Activated naive CD4-positive, alpha-beta T cell treated with anti-CD3 and anti-CD28 coated beads for 36 hours (primary cell): ENCODE data around the gene NODAL. TPM values are rescaled to one million over a fixed set of nuclear protein-coding genes. Genes with fewer than 3 reads are reported as not detected.

Experiments
- CTCF ChIA-PET: fragments of 350-600 bp; sonication (Branson Sonifier 250); formaldehyde crosslinking; loops from one replicate; lab custom pipeline; 2021; ENCODE audit warnings: antibody characterized with exemption; lab: Charles Lee
- DNase-seq: peaks from one replicate; pipeline ENCODE4 v3.0.0-alpha.2; 2020
- H3K27ac Mint-ChIP-seq: one replicate; pipeline ENCODE4 v1.8.0; 2021; ENCODE audit warnings: mild to moderate bottlenecking, mixed read lengths
- H3K27me3 Mint-ChIP-seq: one replicate; pipeline ENCODE4 v1.8.0; 2021; ENCODE audit warnings: low read depth, mixed read lengths
- H3K36me3 Mint-ChIP-seq: one replicate; pipeline ENCODE4 v1.8.0; 2021; ENCODE audit warnings: low read depth, mixed read lengths
- H3K4me1 Mint-ChIP-seq: one replicate; pipeline ENCODE4 v1.8.0; 2021; ENCODE audit warnings: low read depth, mixed read lengths
- H3K4me3 Mint-ChIP-seq: one replicate; pipeline ENCODE4 v1.8.0; 2021; ENCODE audit warnings: mild to moderate bottlenecking, moderate library complexity, mixed read lengths
- H3K9me3 Mint-ChIP-seq: one replicate; pipeline ENCODE4 v1.8.0; 2021; ENCODE audit warnings: mixed read lengths
- intact Hi-C: fragments of 100-400 bp; cut with micrococcal nuclease; formaldehyde crosslinking; loops from one replicate; pipeline ENCODE4 v1.15.1; 2023
- total RNA-seq, 2 experiments: library from RNA; stranded (reverse); gene quantifications; one replicate each; pipeline ENCODE4 v1.2.3, GENCODE V29; 2021

Gene NODAL
- total RNA-seq, 2 experiments from 2014 or later: not detected

GRCh38 chr10:70403483-70404035, 37.9 kb downstream of the NODAL start:
- Mint-ChIP-seq H3K9me3 (no peaks in the 10 kb centered on the region), H3K4me1 (peaks cover 30% of the 10 kb centered on the region), H3K36me3 (peaks cover 5% of the 10 kb centered on the region), H3K27ac (peak overlapping the region; percentile 64), H3K4me3 (peak overlapping the region; percentile 98), H3K27me3 (no peaks in the 10 kb centered on the region)
- CTCF ChIA-PET: interaction anchor here (0.7 to 1.6 kb wide), 4 partner anchors 19 to 74 kb away, joined by 3 to 6 read pairs (median 4); no protein-coding TSS in a partner anchor
- intact Hi-C loops: loop anchor here (1.0 to 5.0 kb wide), 8 partner anchors 16 to 417 kb away; partner anchors contain the start of genes LRRC20, PPA1 and TYSND1
- no peak for DNase-seq

- H3K36me3 Mint-ChIP-seq: no peaks in the 10 kb centered on the region
- H3K27ac Mint-ChIP-seq: no peak overlapping the region
- intact Hi-C loops: no loop called here
- no peaks in the 10 kb centered on the region for H3K9me3 Mint-ChIP-seq
- no peak for DNase-seq
- no peak overlapping the region for H3K4me3 Mint-ChIP-seq
- no peaks in the 10 kb centered on the region for H3K27me3 Mint-ChIP-seq
- peaks cover 9% of the 10 kb centered on the region for H3K4me1 Mint-ChIP-seq
- CTCF ChIA-PET: interaction anchor here (1.3 kb wide), 1 partner anchor 10 kb away, joined by 12 read pairs; no protein-coding TSS in a partner anchor
Observed at GRCh38 chr10:70399177-70399576, 42.3 kb downstream of the NODAL start.

GRCh38 chr10:70396140-70396539, 45.3 kb downstream of the NODAL start:
- Mint-ChIP-seq H3K4me3 (no peak overlapping the region), H3K27me3 (peaks cover 4% of the 10 kb centered on the region), H3K36me3 (no peaks in the 10 kb centered on the region), H3K27ac (no peak overlapping the region), H3K9me3 (no peaks in the 10 kb centered on the region), H3K4me1 (no peaks in the 10 kb centered on the region)
- CTCF ChIA-PET: interaction anchor here (1.1 to 1.6 kb wide), 2 partner anchors 17 to 22 kb away, joined by 3 read pairs; no protein-coding TSS in a partner anchor
- intact Hi-C loops: no loop called here
- DNase-seq: no peak

GRCh38 chr10:70391654-70392053, 49.8 kb downstream of the NODAL start:
- no peak overlapping the region for H3K27ac Mint-ChIP-seq
- H3K4me1 Mint-ChIP-seq: peaks cover 6% of the 10 kb centered on the region
- H3K4me3 Mint-ChIP-seq: no peak overlapping the region
- no peaks in the 10 kb centered on the region for H3K9me3 Mint-ChIP-seq
- intact Hi-C loops: no loop called here
- CTCF ChIA-PET: interaction anchor here (0.5 to 0.9 kb wide), 3 partner anchors 12 to 246 kb away, joined by 3 to 5 read pairs (median 4); no protein-coding TSS in a partner anchor
- H3K36me3 Mint-ChIP-seq: no peaks in the 10 kb centered on the region
- peaks cover 12% of the 10 kb centered on the region for H3K27me3 Mint-ChIP-seq
- no peak for DNase-seq

Other genes starting within 250 kb of the NODAL start
- gene PPA1, start 208.3 kb downstream of the NODAL start, total RNA-seq: 100 to 1,000 TPM; 392 to 408 TPM
- gene NPFFR1, start 157.7 kb downstream of the NODAL start, total RNA-seq: not detected
- gene LRRC20, start 59.1 kb downstream of the NODAL start, total RNA-seq: 10 to 100 TPM in 1 of 2 experiments, 1 to 10 TPM in 1; 8.6 to 10.7 TPM
- gene EIF4EBP2, start 37.5 kb downstream of the NODAL start, total RNA-seq: 10 to 100 TPM; 20.0 to 21.0 TPM
- under 1 TPM; 0.69 TPM for gene PALD1, start 37.1 kb upstream of the NODAL start, total RNA-seq
- gene PRF1, start 161.1 kb upstream of the NODAL start, total RNA-seq: 1 to 10 TPM; 7.5 to 8.2 TPM
- gene ADAMTS14, start 230.8 kb upstream of the NODAL start, total RNA-seq: not detected